GM23338 (cell line): ENCODE results near the gene ICAM1. TPM values are rescaled to one million over a fixed set of nuclear protein-coding genes. Genes with fewer than 3 reads are reported as not detected.

Experiments
- ATAC-seq: fragments of 200-7000 bp; cut with Tn5 transposase; 3 replicates; pipeline ENCODE4 v1.9.1; 2020
- DNase-seq: peaks from one replicate; pipeline ENCODE4 v3.0.0-alpha.2; 2015; ENCODE audit warnings: low spot score
- H2AFZ ChIP-seq: fragments of 200-600 bp; sonication (generic); 2 replicates; pipeline ENCODE4 v1.8.0; 2016; ENCODE audit warnings: antibody characterized with exemption, mild to moderate bottlenecking, moderate library complexity
- H3F3A ChIP-seq: fragments of 200-600 bp; sonication (generic); replicated peaks from 2 replicates; pipeline ENCODE4 v1.8.0; 2017; ENCODE audit warnings: antibody characterized with exemption, mixed run types, low read depth
- H3K27ac ChIP-seq: fragments of 200-600 bp; sonication (generic); 2 replicates; pipeline ENCODE4 v1.6.1; 2016; ENCODE audit warnings: low read depth
- H3K27me3 ChIP-seq: fragments of 200-600 bp; sonication (generic); 2 replicates; pipeline ENCODE4 v1.8.0; 2016; ENCODE audit warnings: mild to moderate bottlenecking, mixed run types, moderate library complexity; ENCODE audit not compliant: insufficient read depth
- H3K36me3 ChIP-seq: fragments of 200-600 bp; sonication (generic); 2 replicates; pipeline ENCODE4 v1.8.0; 2016; ENCODE audit warnings: mild to moderate bottlenecking; ENCODE audit not compliant: insufficient read depth
- H3K4me1 ChIP-seq: fragments of 200-600 bp; sonication (generic); 2 replicates; pipeline ENCODE4 v1.8.0; 2016; ENCODE audit warnings: mild to moderate bottlenecking, moderate library complexity; ENCODE audit not compliant: insufficient read depth
- H3K4me2 ChIP-seq: fragments of 200-600 bp; sonication (generic); 2 replicates; pipeline ENCODE4 v1.7.1; 2017; ENCODE audit warnings: mixed run types
- H3K4me3 ChIP-seq: fragments of 200-600 bp; sonication (generic); 2 replicates; pipeline ENCODE4 v1.6.1; 2016; ENCODE audit warnings: mixed run types
- H3K79me2 ChIP-seq: fragments of 200-600 bp; sonication (generic); replicated peaks from 2 replicates; pipeline ENCODE4 v1.8.0; 2017; ENCODE audit warnings: mild to moderate bottlenecking; ENCODE audit not compliant: insufficient read depth
- H3K9me2 ChIP-seq: fragments of 200-600 bp; sonication (generic); 2 replicates; pipeline ENCODE4 v1.8.0; 2017; ENCODE audit not compliant: insufficient read depth
- H4K20me1 ChIP-seq: fragments of 200-600 bp; sonication (generic); replicated peaks from 2 replicates; pipeline ENCODE4 v1.8.0; 2017; ENCODE audit warnings: mild to moderate bottlenecking; ENCODE audit not compliant: insufficient read depth
- H3K27ac Mint-ChIP-seq: 2 replicates; pipeline ENCODE4 v1.8.0; 2020; ENCODE audit warnings: inconsistent platforms, mild to moderate bottlenecking, moderate library complexity, mixed read lengths
- H3K27me3 Mint-ChIP-seq: 3 replicates; pipeline ENCODE4 v1.8.0; 2022; ENCODE audit warnings: low read depth, mild to moderate bottlenecking, moderate library complexity, mixed read lengths, inconsistent platforms; ENCODE audit not compliant: insufficient read depth, poor library complexity
- H3K36me3 Mint-ChIP-seq: 3 replicates; pipeline ENCODE4 v1.8.0; 2021; ENCODE audit warnings: low read depth, mild to moderate bottlenecking, inconsistent platforms, moderate library complexity, mixed read lengths
- H3K4me1 Mint-ChIP-seq: 3 replicates; pipeline ENCODE4 v1.8.0; 2020; ENCODE audit warnings: mild to moderate bottlenecking, inconsistent platforms, mixed read lengths
- H3K4me3 Mint-ChIP-seq: 3 replicates; pipeline ENCODE4 v1.8.0; 2021; ENCODE audit warnings: moderate library complexity, mild to moderate bottlenecking, inconsistent platforms, mixed read lengths
- H3K9me3 Mint-ChIP-seq: 3 replicates; pipeline ENCODE4 v1.8.0; 2020; ENCODE audit warnings: moderate library complexity, mild to moderate bottlenecking, inconsistent platforms, mixed read lengths
- CTCF ChIP-seq, 2 experiments: fragments of 200-600 bp in 1 of 2; sonication (generic) in 1 of 2; conservative IDR thresholded peaks; 2 replicates each; pipeline versions ENCODE4 v1.5.1 to v1.6.1; 2016 to 2017; ENCODE audit warnings: antibody characterized with exemption in 2 of 2, low read depth in 2 of 2, mild to moderate bottlenecking in 2 of 2, moderate library complexity in 1 of 2
- EZH2 ChIP-seq: fragments of 200-600 bp; sonication (generic); IDR thresholded peaks from one replicate; pipeline ENCODE4 v1.8.0; 2017; ENCODE audit warnings: antibody characterized with exemption, mild to moderate bottlenecking, low read depth; ENCODE audit not compliant: unreplicated experiment
- REST ChIP-seq: IDR thresholded peaks from one replicate; pipeline ENCODE4 v1.6.1; 2018; ENCODE audit warnings: antibody characterized with exemption; ENCODE audit not compliant: unreplicated experiment
- ZNF114 ChIP-seq: fragments of 250-450 bp; sonication (Bioruptor Pico); IDR thresholded peaks from 2 replicates; pipeline ENCODE4 v1.5.0; 2020; ENCODE audit warnings: mild to moderate bottlenecking, moderate library complexity
- ZNF331 ChIP-seq: fragments of 250-450 bp; sonication (Bioruptor Pico); IDR thresholded peaks from 2 replicates; pipeline ENCODE4 v1.5.0; 2020; ENCODE audit warnings: low read depth, mild to moderate bottlenecking, moderate library complexity
- ZNF462 ChIP-seq: fragments of 250-450 bp; sonication (Bioruptor Pico); IDR thresholded peaks from 2 replicates; pipeline ENCODE4 v1.5.0; 2020; ENCODE audit warnings: mild to moderate bottlenecking, moderate library complexity
- polyA plus RNA-seq: library from polyadenylated mRNA; unstranded; fragments of >200 nt; fragmentation: Nextera tagmentation; extraction: Ambion mirVana; gene quantifications from 2 replicates; pipeline ENCODE4 v1.2.1, GENCODE V29; 2016
- total RNA-seq: library from RNA; depleted of rRNA; stranded (reverse); fragments of >200 nt; shearing (Covaris generic); gene quantifications from 2 replicates; pipeline ENCODE4 v1.2.3, GENCODE V29; 2014

The ICAM1 gene
- total and polyA plus RNA-seq, 2 experiments from 2014 or later = 1.6 to 3.5 TPM

GRCh38 chr19:10245189-10245939 lies 25.6 kb upstream of the ICAM1 start (continued):
- no peak for TF ChIP-seq ZNF462
- no peak for TF ChIP-seq ZNF331 (CRISPR knock-in tag)
- TF ChIP-seq ZNF114 (CRISPR knock-in tag) = no peak

GRCh38 chr19:10246511-10246910 lies 24.4 kb upstream of the ICAM1 start:
- Histone ChIP-seq H3K79me2 (no peaks in the 10 kb centered on the region), H3K4me1 (no peaks in the 10 kb centered on the region), H3K9me2 (no peaks in the 10 kb centered on the region), H3K36me3 (no peaks in the 10 kb centered on the region), H3K4me2 (no peak overlapping the region), H3K4me3 (no peak overlapping the region), H2AFZ (no peak overlapping the region), H3K27me3 (no peaks in the 10 kb centered on the region), H4K20me1 (no peaks in the 10 kb centered on the region), H3K27ac (no peak overlapping the region), H3F3A (peaks cover 6% of the 10 kb centered on the region; the same call in 1 of the 2 replicates)
- no peak for DNase-seq
- no peaks in the 10 kb centered on the region for H3K9me3 Mint-ChIP-seq
- H3K27me3 Mint-ChIP-seq = peaks cover 10% of the 10 kb centered on the region
- H3K36me3 Mint-ChIP-seq = no peaks in the 10 kb centered on the region
- no peaks in the 10 kb centered on the region; the same call in 2 of the 3 replicates for H3K4me1 Mint-ChIP-seq
- H3K4me3 Mint-ChIP-seq = no peak overlapping the region
- no peak overlapping the region for H3K27ac Mint-ChIP-seq
- no peak for ATAC-seq
- TF ChIP-seq CTCF (conservative IDR thresholded peaks at IDR 0.05; ENCODE audit: low read depth in 2 of 2) = no peak
- TF ChIP-seq EZH2 = no peak
- TF ChIP-seq ZNF331 (CRISPR knock-in tag) = no peak
- TF ChIP-seq REST = no peak
